NCI-H82 (cell line): ENCODE data around the gene DNAJC13.

Experiments used
- DNase-seq: peaks from one replicate; lab custom pipeline; 2025; lab: John Stamatoyannopoulos, UW

DNAJC13 gene

DNA sequence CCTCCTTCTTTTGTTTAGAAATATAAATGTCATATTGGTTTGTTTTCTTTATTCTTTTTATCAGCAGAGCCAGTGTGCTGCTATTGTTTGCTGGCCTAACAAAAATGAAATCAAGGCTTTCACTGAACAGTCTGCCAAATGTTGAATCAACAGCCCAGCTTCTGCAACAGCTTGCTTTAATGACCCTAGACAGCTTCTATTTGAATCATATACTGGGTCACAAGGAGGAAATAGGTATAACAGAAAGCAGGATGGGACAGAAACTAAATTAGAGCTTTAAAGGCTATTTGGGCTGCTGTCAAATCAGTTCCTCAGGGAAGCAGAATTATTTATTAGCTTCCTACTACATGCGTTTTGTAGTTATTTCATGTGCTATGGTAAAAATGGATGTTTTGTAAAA, 12.1 kb upstream of the DNAJC13 start:
- no peak for DNase-seq

DNA sequence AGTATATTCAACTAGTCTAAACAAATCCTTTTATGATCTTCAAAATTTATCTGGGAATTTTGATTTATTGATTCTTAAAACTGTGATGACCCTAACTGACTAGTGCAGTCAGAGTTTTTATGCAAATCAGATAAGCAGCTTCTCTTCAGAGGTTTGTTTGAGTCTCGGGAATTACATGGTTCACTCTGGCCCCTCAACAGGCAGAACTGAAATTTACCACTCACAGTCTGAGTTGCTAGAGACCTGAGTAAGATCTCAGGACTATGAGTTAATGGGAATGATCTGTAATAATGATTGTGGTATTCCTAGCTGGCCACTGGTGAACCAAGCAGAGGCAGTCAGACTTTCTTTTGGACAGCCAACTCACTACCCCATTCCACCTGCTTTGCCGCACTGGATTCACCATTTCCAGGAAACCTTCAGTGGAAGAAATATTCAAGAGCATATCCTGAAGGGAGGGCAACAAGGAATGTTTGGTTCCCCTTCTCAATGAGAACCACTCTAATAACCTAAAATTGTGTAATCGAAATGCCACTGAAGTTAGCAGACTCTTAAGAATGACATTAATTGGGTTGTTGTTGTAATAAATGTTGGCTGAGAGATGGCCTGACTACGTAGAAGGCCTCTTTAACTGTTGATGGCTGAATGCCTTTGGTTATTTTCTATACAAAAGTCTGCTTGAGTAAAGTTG, 11.5 kb upstream of the DNAJC13 start:
- no peak for DNase-seq

GRCh38 chr3:132406587-132406986, 10.7 kb upstream of the DNAJC13 start:
- no peak for DNase-seq

DNA sequence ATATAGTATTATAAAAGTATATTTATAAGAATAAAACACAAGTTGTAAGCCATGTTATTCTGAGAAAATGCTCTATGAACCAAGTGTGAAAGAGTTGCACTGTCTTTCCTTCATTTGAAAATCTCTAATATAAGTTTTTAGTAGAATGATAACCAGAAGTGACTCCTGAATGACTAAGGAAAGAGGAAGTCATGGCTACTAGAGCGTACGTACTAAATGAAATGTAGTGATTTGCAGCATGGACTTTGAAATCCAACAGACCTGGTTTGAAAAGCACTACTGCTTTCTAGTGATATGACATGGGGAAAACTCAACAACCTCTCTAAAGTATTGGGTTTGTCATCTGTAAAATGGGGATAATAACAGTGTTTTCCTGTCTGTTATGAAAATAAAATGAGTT, 10.3 kb upstream of the DNAJC13 start:
- DNase-seq = no peak

DNA sequence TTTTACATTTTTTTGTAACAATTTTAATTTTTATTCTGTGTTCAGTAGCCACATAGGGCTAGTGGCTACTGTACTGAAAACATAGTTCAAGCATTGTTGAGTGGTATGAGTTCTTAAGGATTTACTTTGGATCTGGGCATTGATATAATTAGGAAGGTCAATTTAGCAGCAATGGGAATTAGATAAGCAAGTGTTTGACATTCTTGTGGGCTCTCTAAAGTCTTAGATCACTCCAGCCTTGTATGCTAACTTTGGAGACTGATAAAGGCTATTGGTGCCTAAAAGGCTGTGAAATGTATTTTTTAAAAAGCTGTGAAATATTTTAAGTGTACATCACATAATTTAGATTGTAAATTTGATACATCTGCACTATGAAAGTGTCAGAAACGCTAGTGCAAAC, 2.5 kb upstream of the DNAJC13 start:
- no peak for DNase-seq

DNA sequence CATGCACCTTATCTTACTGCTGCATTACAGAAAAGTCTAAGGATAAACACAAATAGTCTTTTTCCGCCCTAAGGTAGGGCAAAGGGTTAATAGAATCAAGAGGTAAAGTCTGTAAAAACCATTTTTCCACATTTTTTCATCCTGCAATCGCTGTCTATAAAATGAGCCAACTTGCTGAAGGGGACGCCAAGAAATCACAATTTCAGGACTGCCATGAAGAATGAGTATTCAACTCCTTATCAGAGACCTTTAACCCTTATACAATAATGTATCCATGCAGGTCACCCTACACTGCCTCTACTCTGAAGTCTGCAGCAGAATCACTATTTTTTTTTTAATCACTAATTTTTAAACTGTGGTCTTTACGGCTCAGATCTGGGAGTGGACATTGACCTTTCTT, 1.1 kb upstream of the DNAJC13 start:
- DNase-seq = no peak

- peak; percentile 90 for DNase-seq
These were observed 551 bp downstream of the DNAJC13 start for GRCh38 chr3:132417695-132418411.

GRCh38 chr3:132418916-132419315, 1.6 kb downstream of the DNAJC13 start:
- no peak for DNase-seq

DNA sequence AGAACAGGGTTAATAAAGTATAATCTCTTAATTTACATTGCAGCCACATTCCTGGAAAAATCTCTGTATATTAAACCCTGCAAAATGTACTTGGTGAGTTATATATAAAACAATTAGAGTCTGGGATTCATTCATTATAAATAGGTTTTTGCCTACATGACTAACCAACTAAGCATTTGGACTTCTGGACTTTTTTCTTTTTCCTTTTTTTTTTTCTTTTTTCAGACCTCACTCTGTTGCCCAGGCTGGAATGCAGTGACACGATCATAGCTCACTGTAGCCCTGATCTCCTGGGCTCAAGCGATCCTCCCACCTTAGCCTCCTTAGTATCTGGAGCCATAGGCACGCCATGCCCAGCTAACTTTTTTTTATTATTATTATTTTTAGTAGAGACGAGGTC, 4.5 kb downstream of the DNAJC13 start:
- no peak for DNase-seq

- no peak for DNase-seq
These were observed 5.2 kb downstream of the DNAJC13 start for GRCh38 chr3:132422531-132422930.

GRCh38 chr3:132432639-132433038, 15.3 kb downstream of the DNAJC13 start:
- peak; percentile 15 for DNase-seq

GRCh38 chr3:132433121-132433520, 15.8 kb downstream of the DNAJC13 start:
- no peak for DNase-seq

DNA sequence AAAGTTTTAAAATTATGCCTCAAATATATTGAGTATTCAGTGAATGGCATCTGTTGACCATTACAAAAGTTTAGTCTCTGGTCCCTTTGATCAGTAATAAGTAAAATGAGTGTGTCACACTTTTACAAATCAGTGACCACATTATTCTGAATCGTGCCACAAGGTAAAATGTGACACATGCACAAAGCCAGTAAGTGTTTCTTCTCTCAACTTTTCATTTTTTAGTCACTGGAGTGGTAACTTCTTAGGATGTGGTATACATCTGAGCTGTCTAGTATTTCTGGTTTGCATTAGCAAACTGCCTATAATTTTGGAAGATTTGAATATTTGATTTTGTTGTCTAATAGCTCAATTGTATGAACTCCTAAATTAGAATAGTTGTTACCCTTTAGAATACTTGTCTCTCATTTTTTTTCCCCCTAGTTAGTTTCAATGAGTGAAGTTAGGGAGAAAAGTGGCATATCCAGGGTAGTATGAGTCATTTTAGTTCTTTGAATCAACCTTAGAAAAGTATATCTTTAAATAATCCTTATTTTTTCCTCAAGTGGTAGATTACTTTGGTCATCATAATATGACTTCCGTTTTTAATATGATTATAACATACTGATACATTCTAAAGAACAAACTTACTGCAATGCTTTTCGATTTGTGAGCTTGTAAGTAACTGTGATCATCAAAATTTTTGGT, 18.1 kb downstream of the DNAJC13 start:
- no peak for DNase-seq

DNA sequence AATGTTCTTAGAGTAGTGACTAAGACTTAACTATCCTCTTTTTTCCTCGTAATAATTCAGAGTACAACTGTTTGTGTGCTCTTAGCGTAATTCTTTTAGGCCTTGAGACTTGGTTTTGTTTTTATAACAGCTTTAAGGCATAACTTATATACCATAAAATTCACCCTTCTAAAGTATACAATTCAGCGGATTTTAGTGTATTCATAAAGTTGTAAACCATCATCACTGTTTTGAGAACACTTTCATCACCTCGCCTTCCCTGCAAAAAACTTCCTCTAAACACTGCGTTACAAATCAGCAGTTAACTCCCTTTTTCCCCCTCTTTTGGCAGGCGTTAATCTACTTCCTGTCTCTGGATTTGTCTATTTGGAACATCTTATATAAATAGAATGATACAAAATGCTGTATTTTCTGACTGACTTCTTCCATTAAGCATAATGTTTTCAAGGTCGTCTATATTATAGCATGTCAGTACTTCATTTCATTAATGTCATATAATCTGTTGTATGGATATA, 18.7 kb downstream of the DNAJC13 start:
- no peak for DNase-seq

DNA sequence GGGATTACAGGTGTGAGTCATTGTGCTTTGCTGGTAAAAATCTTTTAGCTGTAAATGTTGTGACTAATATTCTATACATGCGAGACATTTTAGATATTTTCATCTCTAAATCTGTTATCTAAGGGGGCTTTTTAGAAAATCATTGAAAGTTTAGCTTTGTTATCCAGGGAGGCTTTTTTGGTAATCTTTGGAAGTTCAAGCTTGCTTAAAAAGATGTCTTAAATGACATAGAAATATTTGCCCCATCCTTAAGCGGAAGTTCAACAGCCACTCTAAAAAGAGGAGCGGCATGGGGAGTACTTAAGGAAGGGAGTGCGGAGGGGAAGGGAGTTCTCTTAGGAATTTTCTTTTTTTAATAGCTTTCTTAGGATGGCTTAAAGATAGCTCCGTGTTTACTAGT, 26.1 kb downstream of the DNAJC13 start:
- no peak for DNase-seq

GRCh38 chr3:132444383-132444782, 27.1 kb downstream of the DNAJC13 start:
- DNase-seq = no peak

- DNase-seq = no peak
These were observed 28.5 kb downstream of the DNAJC13 start for GRCh38 chr3:132445817-132446216.

DNA sequence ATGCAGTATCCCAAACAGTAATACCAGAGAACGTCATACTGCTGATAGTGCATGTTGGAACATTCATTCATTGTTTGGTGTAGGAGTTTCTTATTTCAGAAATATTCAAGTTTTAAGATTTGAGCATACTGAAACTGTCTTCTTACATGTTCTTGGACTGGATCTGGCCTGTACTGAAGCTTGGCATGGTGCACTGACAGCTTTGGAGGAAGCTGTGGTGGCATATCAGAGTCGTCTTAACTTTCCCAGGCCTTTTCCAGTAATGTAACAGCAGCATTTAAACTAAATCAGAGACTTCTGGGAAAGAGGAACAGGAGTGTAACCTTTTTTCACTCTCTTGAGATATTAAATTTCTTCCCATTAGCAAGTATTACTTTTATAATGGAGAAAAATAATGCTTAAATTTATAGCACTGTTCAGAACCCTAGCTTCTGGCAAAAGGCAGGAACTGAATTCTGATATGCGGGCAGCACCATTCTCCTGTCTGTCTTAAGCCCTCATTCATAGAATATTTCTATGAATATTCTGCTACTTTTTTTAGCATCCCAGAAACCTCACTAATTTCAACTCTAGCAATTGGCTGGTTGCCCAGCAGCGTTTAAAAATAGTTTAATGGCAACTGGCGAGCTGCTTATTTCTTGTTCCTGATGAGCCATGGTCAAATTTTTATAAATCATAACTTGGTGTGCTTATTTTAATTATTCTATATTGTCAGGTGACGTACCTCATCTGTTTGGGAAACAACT, 31.1 kb downstream of the DNAJC13 start:
- DNase-seq = no peak

DNA sequence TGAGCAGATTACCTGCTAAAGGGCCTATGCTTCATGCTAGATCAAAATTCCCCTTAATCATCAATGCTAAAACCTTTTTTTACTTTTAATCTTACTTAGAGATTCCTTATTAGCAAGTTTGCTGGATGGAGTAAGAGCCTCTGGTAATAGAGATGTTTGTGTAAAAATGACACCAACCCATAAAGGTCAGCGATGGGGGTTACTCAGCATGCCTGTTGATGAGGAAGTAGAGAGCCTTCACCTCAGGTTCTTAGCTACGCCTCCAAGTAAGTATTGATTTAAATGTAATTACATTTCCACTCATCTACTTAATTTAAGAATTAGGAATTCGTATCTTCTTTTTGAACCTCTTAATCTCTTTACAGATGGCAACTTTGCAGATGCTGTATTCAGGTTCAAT, 38.8 kb downstream of the DNAJC13 start:
- peak; percentile 40 for DNase-seq

DNA sequence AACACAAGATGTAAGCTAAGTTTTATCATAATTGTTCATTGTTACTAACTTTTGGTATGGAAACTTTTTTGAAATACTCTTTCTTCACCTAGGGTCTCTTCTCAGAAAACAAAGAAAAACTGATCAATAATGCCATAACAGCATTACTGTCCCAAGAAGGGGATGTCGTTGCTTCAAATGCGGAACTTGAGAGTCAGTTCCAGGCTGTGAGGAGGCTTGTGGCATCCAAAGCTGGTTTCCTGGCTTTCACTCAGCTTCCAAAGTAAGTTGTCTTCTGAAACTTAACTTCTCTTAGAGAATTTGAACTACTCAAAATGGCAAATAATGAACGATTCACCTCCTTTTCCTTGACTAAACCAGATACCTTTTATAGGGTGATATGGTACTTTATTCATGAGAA, 39.3 kb downstream of the DNAJC13 start:
- DNase-seq = no peak

DNA sequence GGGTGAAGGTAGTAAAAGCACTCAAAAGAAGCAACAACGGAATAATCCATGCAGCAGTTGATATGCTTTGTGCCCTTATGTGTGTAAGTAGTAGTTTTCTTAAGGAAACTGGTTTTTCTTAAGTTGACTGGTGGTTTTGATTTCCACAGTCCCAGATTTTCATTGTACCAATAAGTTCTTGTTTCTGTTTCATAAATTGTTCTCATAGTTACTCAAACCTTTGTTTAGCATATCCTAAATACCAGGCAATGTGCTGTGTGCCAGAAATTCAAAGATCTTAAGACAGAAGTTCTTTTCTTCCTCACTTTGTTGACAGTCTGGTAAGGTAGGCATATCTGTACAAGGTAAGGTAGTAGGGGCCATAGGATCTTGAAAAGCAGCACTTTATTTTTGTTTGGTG, 40.0 kb downstream of the DNAJC13 start:
- no peak for DNase-seq

- no peak for DNase-seq
These were observed 42.2 kb downstream of the DNAJC13 start for GRCh38 chr3:132459551-132459950.
